Ecto neural progenitor cell (in vitro differentiated cells): ENCODE measurements around the gene RRP8.

ENCODE experiments used
- DNase-seq: peaks from one replicate; pipeline ENCODE4 v3.0.0-alpha.2; 2018; ENCODE audit warnings: low spot score

The RRP8 gene

GRCh38 chr11:6603287-6604080 is at the start of gene RRP8, which contains the start of gene ILK:
Gene RRP8 (minus strand): TSS chr11:6603616. CDS start chr11:6603502, 114 bp downstream.
Gene ILK (plus strand): TSS chr11:6603774. CDS start chr11:6604272, 498 bp downstream.
- DNase-seq, result peak; percentile 95

- DNase-seq, result no peak
Measured at GRCh38 chr11:6653097-6653496, 49.7 kb upstream of the RRP8 start.

GRCh38 chr11:6652182-6652581 is 48.8 kb upstream of the RRP8 start:
- no peak for DNase-seq

GRCh38 chr11:6650980-6651379 is 47.6 kb upstream of the RRP8 start:
- DNase-seq, result no peak

GRCh38 chr11:6650104-6650503 is 46.7 kb upstream of the RRP8 start:
- no peak for DNase-seq

- DNase-seq, result no peak
Measured at GRCh38 chr11:6648501-6648900, 45.1 kb upstream of the RRP8 start.

GRCh38 chr11:6647836-6648235 is 44.4 kb upstream of the RRP8 start:
- no peak for DNase-seq

- no peak for DNase-seq
Measured at GRCh38 chr11:6646918-6647679, 43.7 kb upstream of the RRP8 start.

- DNase-seq, result no peak
Measured at GRCh38 chr11:6646576-6646917, 43.1 kb upstream of the RRP8 start.

- DNase-seq, result no peak
Measured at GRCh38 chr11:6646071-6646470, 42.7 kb upstream of the RRP8 start.

GRCh38 chr11:6642957-6643356 is 39.5 kb upstream of the RRP8 start:
- DNase-seq, result no peak

- DNase-seq, result no peak
Measured at GRCh38 chr11:6640985-6641701, 37.7 kb upstream of the RRP8 start.

- DNase-seq, result no peak
Measured at GRCh38 chr11:6640036-6640984, 36.9 kb upstream of the RRP8 start.

- no peak for DNase-seq
Measured at GRCh38 chr11:6638429-6638828, 35.0 kb upstream of the RRP8 start.

GRCh38 chr11:6637871-6638270 is 34.5 kb upstream of the RRP8 start:
- no peak for DNase-seq

- no peak for DNase-seq
Measured at GRCh38 chr11:6636480-6636879, 33.1 kb upstream of the RRP8 start.

GRCh38 chr11:6635082-6635932 is 31.9 kb upstream of the RRP8 start:
- DNase-seq, result no peak

GRCh38 chr11:6634534-6634933 is 31.1 kb upstream of the RRP8 start:
- no peak for DNase-seq

- no peak for DNase-seq
Measured at GRCh38 chr11:6633422-6634408, 30.3 kb upstream of the RRP8 start.
